Suppressor macrophage treated with lipopolysaccharide for 1 hour (primary cell): ENCODE measurements around the gene MRNIP.
"Not testable (repeated sequence)": the region's sequence is repeated elsewhere in the genome, so short reads cannot be mapped to it uniquely, and the experiment has no call there.

Source experiments
- DNase-seq, 3 donors: peaks; one replicate each; pipeline ENCODE4 v3.0.0-alpha.2; 2020 to 2022

Gene MRNIP

GRCh38 chr5:179887802-179888201 is 29.2 kb upstream of the MRNIP start:
- DNase-seq = no peak

GRCh38 chr5:179887095-179887494 is 28.5 kb upstream of the MRNIP start:
- no peak for DNase-seq

GRCh38 chr5:179886190-179886911 is 27.7 kb upstream of the MRNIP start:
- no peak for DNase-seq

- DNase-seq = no peak
Measured at GRCh38 chr5:179885491-179886090, 27.0 kb upstream of the MRNIP start.

GRCh38 chr5:179883163-179883562 is 24.5 kb upstream of the MRNIP start:
- DNase-seq = no peak

- no peak for DNase-seq
Measured at GRCh38 chr5:179882338-179882737, 23.7 kb upstream of the MRNIP start.

- no peak for DNase-seq
Measured at GRCh38 chr5:179880848-179881590, 22.4 kb upstream of the MRNIP start.

GRCh38 chr5:179880066-179880650 is 21.5 kb upstream of the MRNIP start:
- DNase-seq = no peak

GRCh38 chr5:179879690-179880010 is 21.0 kb upstream of the MRNIP start:
- DNase-seq = no peak

GRCh38 chr5:179879003-179879689 is 20.5 kb upstream of the MRNIP start:
- no peak for DNase-seq

GRCh38 chr5:179878222-179879002 is 19.8 kb upstream of the MRNIP start:
- DNase-seq = no peak

- DNase-seq = peak; percentile 24 to 31 (median 26)
Measured at GRCh38 chr5:179876610-179876952, 18.0 kb upstream of the MRNIP start.

GRCh38 chr5:179875741-179876609 is 17.4 kb upstream of the MRNIP start:
- DNase-seq = no peak

- DNase-seq = no peak
Measured at GRCh38 chr5:179874536-179875292, 16.1 kb upstream of the MRNIP start.

- no peak for DNase-seq
Measured at GRCh38 chr5:179874136-179874535, 15.5 kb upstream of the MRNIP start.

GRCh38 chr5:179873588-179874110 is 15.0 kb upstream of the MRNIP start:
- no peak for DNase-seq

GRCh38 chr5:179872828-179873575 is 14.4 kb upstream of the MRNIP start:
- DNase-seq = no peak

GRCh38 chr5:179872055-179872827 is 13.6 kb upstream of the MRNIP start:
- DNase-seq = no peak

GRCh38 chr5:179871533-179871932 is 12.9 kb upstream of the MRNIP start:
- DNase-seq = not testable (repeated sequence)
